HG03135 (cell line): ENCODE data around the gene CELSR1.
A peak's percentile ranks its signal among the peaks of the same experiment; 100 is the strongest.
"Not testable (repeated sequence)": the region's sequence is repeated elsewhere in the genome, so short reads cannot be mapped to it uniquely, and the experiment has no call there.

Experiments used
- ATAC-seq: cut with Tn5 transposase; IDR thresholded peaks from one replicate; pipeline ENCODE4 v1.9.1; 2021; ENCODE audit warnings: mild to moderate bottlenecking, moderate library complexity; ENCODE audit not compliant: unreplicated experiment

Gene CELSR1

DNA sequence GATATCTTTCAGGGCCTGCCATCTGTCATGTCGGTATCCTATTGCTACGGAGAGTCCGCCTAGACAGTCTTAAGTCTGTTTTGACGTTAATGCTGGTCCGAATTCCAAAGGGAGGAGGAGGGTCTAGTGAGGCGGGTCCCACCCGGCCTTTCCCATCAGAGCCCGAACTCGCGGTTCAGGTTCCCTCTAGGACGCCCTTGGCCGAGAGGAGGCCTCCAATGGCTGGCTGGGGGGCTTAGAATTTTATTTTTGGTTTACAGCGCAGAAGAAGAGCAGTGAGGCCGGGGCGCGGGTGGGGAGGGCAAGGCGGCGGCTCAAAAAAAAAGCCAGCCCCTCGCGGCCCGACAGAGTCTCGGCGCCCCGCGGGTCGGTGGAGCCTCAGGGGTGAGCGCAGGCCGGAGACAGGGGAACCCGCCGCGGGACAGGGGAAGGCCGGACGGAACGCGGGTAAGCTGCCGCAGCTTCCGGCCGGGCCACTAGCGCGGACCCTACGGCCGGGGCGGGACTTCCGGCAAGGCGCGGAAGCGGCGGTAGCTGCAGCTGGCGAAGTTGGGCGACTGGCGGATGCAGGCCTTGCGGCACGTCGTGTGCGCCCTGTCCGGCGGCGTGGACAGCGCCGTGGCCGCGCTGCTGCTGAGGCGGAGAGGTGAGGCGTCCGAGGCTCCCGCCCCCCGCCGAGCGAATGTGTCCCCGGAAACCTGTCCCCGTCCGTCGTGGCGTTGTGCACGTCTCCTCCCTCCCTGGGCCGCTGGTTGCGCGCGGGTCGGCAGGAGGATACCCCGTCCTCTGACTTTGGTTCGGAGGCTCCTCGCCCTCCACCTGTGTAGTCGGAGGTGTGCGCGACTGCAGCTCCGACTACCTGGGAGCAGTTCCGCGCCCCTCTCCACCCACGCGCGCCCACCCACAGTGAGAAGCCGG is 202.0 kb downstream of the CELSR1 start, which contains the start of gene TRMU:
TSS of gene TRMU (plus strand) at position 514 of the 918 bp plus-strand sequence. CDS start at position 565, 51 bp downstream.
- peak; percentile 74 for ATAC-seq

- ATAC-seq = no peak
These were observed 205.9 kb downstream of the CELSR1 start for GRCh38 chr22:46331496-46331895.

DNA sequence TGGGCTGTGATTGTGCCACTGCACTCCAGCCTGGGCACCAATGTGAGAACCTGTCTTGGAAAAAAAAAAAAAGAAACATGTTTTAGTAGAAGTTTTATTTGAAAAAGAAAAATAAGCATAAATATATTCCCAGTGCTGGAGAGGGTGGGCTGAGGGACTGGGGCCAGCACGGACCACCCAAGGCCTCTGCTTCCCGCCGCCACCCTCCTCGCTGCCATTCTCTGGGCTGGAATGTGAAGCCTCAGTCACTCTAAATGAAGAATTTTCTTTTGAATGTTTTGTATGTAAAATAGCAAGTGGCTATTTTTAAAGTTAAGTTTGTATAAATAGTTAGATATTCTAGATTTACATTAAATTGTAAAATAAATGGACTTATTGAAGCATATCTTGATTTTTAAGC is 207.0 kb downstream of the CELSR1 start:
- ATAC-seq = no peak

GRCh38 chr22:46329616-46330015 is 207.8 kb downstream of the CELSR1 start:
- ATAC-seq = no peak

DNA sequence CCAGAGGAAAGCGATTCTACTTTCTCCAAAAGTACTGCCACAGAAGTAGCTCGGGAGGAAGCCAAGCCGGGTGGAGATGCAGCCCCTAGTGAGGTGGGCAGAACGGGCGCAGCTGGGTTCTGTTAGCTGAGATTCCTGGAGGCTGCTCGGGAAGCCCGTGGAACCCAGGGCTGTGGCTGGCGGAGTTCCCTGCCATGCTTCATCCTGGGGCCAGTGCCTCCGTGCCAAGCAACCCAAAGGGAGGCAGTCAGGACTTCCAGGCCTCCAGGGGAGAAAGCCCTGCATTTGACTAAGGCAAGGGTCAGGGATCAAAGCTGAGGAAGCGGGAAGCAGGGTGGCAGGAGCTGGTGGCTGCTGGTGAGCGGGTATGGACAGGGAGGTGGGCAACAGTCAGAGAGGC is 208.6 kb downstream of the CELSR1 start:
- ATAC-seq = no peak

GRCh38 chr22:46327691-46328465 is 209.5 kb downstream of the CELSR1 start:
- no peak for ATAC-seq

DNA sequence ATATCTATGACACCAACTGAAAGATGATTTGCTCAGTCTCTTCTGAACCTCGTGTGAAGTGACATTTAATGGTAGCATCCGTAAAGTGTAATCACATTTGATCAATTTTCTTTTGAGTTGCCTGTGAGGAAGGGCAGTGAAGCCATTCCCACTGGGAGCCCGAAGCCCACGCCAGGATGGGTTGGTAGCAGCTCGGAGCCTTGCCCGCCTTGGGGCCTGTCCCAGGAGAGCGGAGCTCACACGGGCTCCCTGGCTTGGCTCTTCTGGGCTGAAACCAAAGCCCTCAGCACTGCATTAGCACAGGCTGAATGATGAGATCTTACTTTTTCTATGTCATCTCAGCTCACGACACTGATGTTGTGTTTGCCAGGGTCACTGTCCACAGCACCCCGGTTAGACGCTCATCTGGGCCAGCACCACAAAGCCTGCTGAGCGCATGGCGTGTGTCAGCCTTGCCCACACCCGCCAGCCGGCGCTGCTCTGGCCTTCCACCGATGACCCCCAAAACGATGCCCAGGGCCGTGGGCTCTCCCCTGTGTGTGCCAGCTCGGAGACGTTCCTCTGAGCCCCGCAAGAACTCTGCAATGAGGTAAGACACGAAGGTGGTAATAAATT is 211.2 kb downstream of the CELSR1 start:
- no peak for ATAC-seq

DNA sequence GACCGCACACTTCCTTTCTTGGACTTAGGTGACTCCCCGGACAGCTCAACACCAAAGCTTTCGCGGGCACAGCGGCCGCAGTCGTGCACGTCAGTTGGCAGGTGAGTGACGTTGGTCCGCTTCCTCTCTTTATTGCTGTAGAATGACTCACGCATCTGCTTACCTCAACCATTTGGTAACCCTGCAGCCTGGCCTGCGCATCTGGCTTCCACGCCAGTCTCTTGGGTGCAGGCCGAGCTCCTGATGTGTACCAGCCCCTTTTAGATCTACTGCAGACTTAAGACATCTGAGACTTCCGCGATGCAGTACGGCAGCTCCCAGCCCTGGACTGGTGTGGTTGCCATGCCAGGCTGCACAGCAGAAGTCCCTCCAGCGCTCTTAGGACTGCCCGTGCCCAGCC is 214.3 kb downstream of the CELSR1 start:
- ATAC-seq = no peak

DNA sequence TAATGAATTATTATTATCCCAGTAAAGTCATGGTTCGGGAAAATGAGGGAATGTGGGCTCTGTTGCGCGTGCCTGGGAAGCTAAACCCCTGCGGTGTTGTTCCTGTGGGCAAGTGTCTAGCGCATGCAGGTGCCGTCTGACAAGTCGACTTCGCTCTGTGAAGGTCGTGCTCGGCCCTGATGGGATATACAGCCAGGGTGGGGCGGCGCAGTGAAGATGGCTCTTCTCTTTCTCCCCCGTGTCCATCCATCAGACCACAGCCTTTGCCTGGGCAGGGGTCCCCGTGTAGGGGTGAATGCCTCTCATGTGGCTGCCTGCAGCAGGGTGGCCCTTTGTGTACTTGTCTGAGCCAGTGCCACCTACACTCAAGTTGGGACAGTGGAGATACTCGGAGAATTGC is 214.7 kb downstream of the CELSR1 start:
- no peak for ATAC-seq

- ATAC-seq = no peak
These were observed 216.6 kb downstream of the CELSR1 start for GRCh38 chr22:46320716-46321386.

DNA sequence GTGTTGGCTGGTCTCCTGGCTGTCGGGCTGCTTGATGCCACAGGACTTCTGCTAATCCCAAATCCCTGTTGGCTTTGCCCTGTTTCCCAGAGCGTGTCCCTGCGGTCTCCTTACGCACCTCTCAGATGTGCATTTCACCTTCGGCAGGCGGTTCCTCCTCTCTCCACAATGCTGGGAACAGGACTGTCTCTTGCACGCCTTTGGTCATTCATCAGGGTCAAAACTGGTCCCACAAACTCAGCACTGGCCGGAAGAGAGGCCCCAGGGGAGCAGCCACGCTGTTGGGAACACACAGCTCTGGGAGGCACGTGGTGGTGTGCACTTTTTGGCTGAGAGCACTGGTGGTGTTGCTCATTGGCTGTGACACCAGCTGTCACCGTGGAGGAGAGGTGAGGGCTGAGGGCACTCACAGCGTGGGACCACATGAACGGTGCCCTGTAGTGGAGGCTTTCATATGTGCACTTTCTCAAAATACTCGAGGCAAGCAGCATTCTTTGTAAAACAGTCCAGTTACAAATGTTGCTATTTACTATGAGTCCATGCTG is 217.2 kb downstream of the CELSR1 start:
- ATAC-seq = no peak

- no peak for ATAC-seq
These were observed 218.1 kb downstream of the CELSR1 start for GRCh38 chr22:46319319-46319718.

DNA sequence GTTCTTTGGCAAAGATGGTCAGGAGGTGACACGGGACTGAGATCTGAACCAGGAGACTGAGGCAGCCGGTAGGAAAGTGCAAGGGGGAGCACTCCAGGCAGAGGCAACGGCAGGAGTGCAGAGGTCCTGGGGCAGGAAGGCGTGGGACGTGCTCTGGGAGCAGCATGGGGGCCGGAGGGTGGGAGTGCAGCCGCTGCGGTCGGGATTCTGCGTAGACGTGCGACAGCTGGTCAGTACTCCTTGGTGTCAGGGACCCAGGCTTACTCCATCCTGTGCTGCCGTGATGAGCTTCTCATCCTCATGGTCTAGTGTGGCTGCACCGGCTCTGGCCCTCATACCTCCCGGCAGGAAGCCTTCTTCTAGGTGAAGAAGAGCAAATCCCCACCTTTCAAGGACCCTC is 218.8 kb downstream of the CELSR1 start:
- ATAC-seq = no peak

DNA sequence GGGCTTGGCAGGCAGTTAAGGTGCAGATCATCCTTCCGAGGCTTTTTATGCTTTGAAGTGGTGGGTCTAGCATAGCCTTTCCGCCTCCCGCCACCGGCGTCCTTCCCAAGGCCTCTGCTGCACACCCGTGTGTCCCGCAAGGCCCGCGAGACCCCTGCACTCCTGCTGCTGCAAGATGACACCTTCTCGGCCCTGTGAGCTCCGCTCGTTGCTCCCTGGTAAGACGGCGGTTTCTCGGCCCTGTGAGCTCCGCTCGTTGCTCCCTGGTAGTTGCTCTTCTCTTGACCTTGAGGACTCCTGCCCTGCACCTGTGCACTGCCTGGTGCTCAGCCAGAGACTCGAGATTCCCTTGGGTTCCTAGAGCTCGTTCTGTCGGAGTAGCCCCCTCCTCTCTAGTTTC is 219.8 kb downstream of the CELSR1 start:
- ATAC-seq = no peak

DNA sequence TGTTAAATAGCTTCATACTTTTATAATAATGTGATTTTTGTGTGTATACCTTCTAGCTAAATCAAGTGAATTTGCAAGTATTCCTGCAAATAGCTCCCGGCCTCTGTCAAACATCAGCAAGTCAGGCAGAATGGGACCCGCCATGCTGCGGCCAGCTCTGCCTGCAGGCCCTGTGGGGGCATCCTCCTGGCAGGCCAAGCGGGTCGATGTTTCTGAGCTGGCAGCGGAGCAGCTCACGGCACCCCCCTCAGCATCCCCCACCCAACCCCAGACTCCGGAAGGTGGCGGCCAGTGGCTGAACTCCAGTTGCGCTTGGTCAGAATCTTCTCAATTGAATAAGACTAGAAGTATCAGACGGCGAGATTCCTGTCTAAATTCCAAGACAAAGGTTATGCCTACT is 221.4 kb downstream of the CELSR1 start:
- ATAC-seq = no peak

DNA sequence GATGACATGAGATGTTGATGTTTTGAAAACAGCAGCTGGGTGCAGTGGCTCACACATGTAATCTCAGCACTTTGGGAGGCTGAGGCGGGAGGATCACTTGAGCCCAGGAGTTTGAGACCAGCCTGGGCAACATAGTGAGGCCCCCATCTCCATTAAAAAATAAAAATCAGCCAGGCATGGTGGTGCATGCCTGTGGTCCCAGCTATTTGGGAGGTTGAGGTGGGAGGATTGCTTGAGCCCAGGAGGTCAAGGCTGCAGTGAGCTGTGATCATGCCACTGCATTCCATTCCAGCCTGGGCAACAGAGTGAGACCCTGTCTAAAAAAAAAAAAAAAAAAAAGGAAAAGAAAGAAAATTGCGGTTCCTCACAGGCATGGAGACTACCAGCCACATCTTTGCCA is 224.6 kb downstream of the CELSR1 start:
- ATAC-seq = not testable (repeated sequence)

DNA sequence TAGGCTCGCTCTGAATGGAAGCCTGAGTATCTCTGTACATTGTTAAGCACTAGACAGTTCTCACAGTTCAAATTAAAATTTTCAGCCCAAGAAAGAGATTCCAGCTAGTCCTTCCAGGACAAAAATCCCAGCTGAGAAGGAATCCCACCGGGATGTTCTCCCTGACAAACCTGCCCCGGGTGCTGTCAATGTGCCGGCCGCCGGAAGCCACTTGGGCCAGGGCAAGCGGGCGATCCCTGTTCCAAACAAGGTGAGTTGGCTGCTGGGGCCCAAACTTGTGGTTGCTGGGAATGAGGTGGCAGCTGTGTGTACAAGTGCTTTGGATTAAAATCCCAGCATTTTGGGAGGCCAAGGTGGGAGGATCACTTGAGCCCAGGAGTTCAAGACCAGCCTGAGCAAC is 225.4 kb downstream of the CELSR1 start:
- no peak for ATAC-seq
